ENCODE results near the gene FGD3. TPM values are rescaled to one million over a fixed set of nuclear protein-coding genes. Genes with fewer than 3 reads are reported as not detected.

The FGD3 gene
- total RNA-seq, 1 donor from 2014 or later, result 0.58 TPM

- DNase-seq (ENCODE audit: low read depth), result no peak
- H3K4me3 ChIP-seq (ENCODE audit: low read depth, low read length), result no peak overlapping the region
- TF ChIP-seq CTCF (conservative IDR thresholded peaks at IDR 0.05; ENCODE audit: low read depth, low read length), result no peak
Measured at GRCh38 chr9:93030642-93031628, 83.6 kb downstream of the FGD3 start.

GRCh38 chr9:93031629-93032430, 84.5 kb downstream of the FGD3 start:
- no peak for DNase-seq (ENCODE audit: low read depth)
- no peak overlapping the region for H3K4me3 ChIP-seq (ENCODE audit: low read depth, low read length)
- TF ChIP-seq CTCF (conservative IDR thresholded peaks at IDR 0.05; ENCODE audit: low read depth, low read length), result no peak

- no peak for DNase-seq (ENCODE audit: low read depth)
- no peak overlapping the region for H3K4me3 ChIP-seq (ENCODE audit: low read depth, low read length)
- no peak for TF ChIP-seq CTCF (conservative IDR thresholded peaks at IDR 0.05; ENCODE audit: low read depth, low read length)
Measured at GRCh38 chr9:93032545-93032944, 85.2 kb downstream of the FGD3 start.

GRCh38 chr9:93033531-93033930, 86.2 kb downstream of the FGD3 start:
- DNase-seq (ENCODE audit: low read depth), result no peak
- no peak overlapping the region for H3K4me3 ChIP-seq (ENCODE audit: low read depth, low read length)
- TF ChIP-seq CTCF (conservative IDR thresholded peaks at IDR 0.05; ENCODE audit: low read depth, low read length), result no peak

GRCh38 chr9:93035106-93035660, 87.9 kb downstream of the FGD3 start:
- H3K4me3 ChIP-seq (ENCODE audit: low read depth, low read length), result no peak overlapping the region
- TF ChIP-seq CTCF (conservative IDR thresholded peaks at IDR 0.05; ENCODE audit: low read depth, low read length), result no peak
- DNase-seq (ENCODE audit: low read depth), result no peak

- TF ChIP-seq CTCF (conservative IDR thresholded peaks at IDR 0.05; ENCODE audit: low read depth, low read length), result no peak
- DNase-seq (ENCODE audit: low read depth), result no peak
- H3K4me3 ChIP-seq (ENCODE audit: low read depth, low read length), result no peak overlapping the region
Measured at GRCh38 chr9:93035821-93036351, 88.6 kb downstream of the FGD3 start.

All from epithelial cell of proximal tubule (primary cell).